Measurements from ENCODE around the gene MACROD2. TPM values are rescaled to one million over a fixed set of nuclear protein-coding genes. Genes with fewer than 3 reads are reported as not detected.

MACROD2 gene
- total RNA-seq, 2 donors from 2014 or later = 0.95 to 4.2 TPM

GRCh38 chr20:15811951-15812350, 1816.6 kb downstream of the MACROD2 start:
- ATAC-seq (ENCODE audit: insufficient number of reproducible peaks, low FRiP score, low read depth) (no peak), DNase-seq (ENCODE audit: low spot score) (no peak)
- TF ChIP-seq CTCF (IDR thresholded peaks at IDR 0.05) = no peak
- H3K4me3 ChIP-seq = no peak overlapping the region
- no peaks in the 10 kb centered on the region for H3K9me3 ChIP-seq
- H3K36me3 ChIP-seq = no peaks in the 10 kb centered on the region
- H3K27me3 ChIP-seq (replicated peaks; ENCODE audit: insufficient read depth) = no peaks in the 10 kb centered on the region
- no peak overlapping the region for H3K27ac ChIP-seq
- no peaks in the 10 kb centered on the region for H3K4me1 ChIP-seq (ENCODE audit: control insufficient read depth in 1 of 2, low read depth in 2 of 2)

- ATAC-seq (ENCODE audit: insufficient number of reproducible peaks, low FRiP score, low read depth) (no peak), DNase-seq (ENCODE audit: low spot score) (no peak)
- no peak for TF ChIP-seq CTCF (IDR thresholded peaks at IDR 0.05)
- no peak overlapping the region for H3K4me3 ChIP-seq
- H3K4me1 ChIP-seq (ENCODE audit: control insufficient read depth in 1 of 2, low read depth in 2 of 2) = no peaks in the 10 kb centered on the region
- H3K9me3 ChIP-seq = no peaks in the 10 kb centered on the region
- H3K27me3 ChIP-seq (replicated peaks; ENCODE audit: insufficient read depth) = no peaks in the 10 kb centered on the region
- H3K27ac ChIP-seq = no peak overlapping the region
- no peaks in the 10 kb centered on the region for H3K36me3 ChIP-seq
Observed at GRCh38 chr20:15812696-15813095, 1817.4 kb downstream of the MACROD2 start.

GRCh38 chr20:15814360-15814759, 1819.0 kb downstream of the MACROD2 start:
- TF ChIP-seq CTCF (IDR thresholded peaks at IDR 0.05) = no peak
- no peak overlapping the region for H3K27ac ChIP-seq
- ATAC-seq (ENCODE audit: insufficient number of reproducible peaks, low FRiP score, low read depth) = no peak

GRCh38 chr20:15814911-15815310, 1819.6 kb downstream of the MACROD2 start:
- no peaks in the 10 kb centered on the region for H3K4me1 ChIP-seq (ENCODE audit: control insufficient read depth in 1 of 2, low read depth in 2 of 2)
- H3K4me3 ChIP-seq = no peak overlapping the region
- DNase-seq (ENCODE audit: low spot score) (no peak), ATAC-seq (ENCODE audit: insufficient number of reproducible peaks, low FRiP score, low read depth) (no peak)
- H3K9me3 ChIP-seq = no peaks in the 10 kb centered on the region
- H3K27ac ChIP-seq = no peak overlapping the region
- no peaks in the 10 kb centered on the region for H3K27me3 ChIP-seq (replicated peaks; ENCODE audit: insufficient read depth)
- TF ChIP-seq CTCF (IDR thresholded peaks at IDR 0.05) = no peak
- no peaks in the 10 kb centered on the region for H3K36me3 ChIP-seq

More at GRCh38 chr20:15814360-15814759, 1819.0 kb downstream of the MACROD2 start:
- H3K36me3 ChIP-seq = no peaks in the 10 kb centered on the region
- DNase-seq (ENCODE audit: low spot score) = no peak
- H3K4me3 ChIP-seq = no peak overlapping the region
- H3K9me3 ChIP-seq = no peaks in the 10 kb centered on the region
- H3K4me1 ChIP-seq (ENCODE audit: control insufficient read depth in 1 of 2, low read depth in 2 of 2) = no peaks in the 10 kb centered on the region
- H3K27me3 ChIP-seq (replicated peaks; ENCODE audit: insufficient read depth) = no peaks in the 10 kb centered on the region

DNA sequence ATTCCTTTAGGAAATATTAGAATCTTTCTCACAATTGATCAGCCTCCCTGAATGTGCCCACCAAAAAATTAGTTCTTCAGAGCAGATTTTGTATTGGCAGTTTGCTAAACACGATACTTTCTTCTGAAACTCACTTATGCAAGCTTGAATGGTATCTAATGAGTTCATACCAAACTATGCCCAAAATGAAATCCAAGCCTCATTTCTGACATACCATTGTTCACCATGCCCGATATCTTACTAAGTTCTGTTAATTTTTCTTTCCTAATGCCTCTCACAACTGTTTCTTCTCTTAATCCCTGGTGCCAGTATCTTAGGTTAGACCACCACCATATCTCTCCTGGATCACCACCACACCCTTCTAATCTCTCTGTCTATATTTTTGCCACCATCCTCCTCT, 1822.0 kb downstream of the MACROD2 start:
- Histone ChIP-seq H3K9me3 (no peaks in the 10 kb centered on the region), H3K27me3 (replicated peaks; ENCODE audit: insufficient read depth) (no peaks in the 10 kb centered on the region), H3K4me1 (ENCODE audit: control insufficient read depth in 1 of 2, low read depth in 2 of 2) (no peaks in the 10 kb centered on the region), H3K4me3 (no peak overlapping the region), H3K27ac (no peak overlapping the region), H3K36me3 (no peaks in the 10 kb centered on the region)
- DNase-seq (ENCODE audit: low spot score) (no peak), ATAC-seq (ENCODE audit: insufficient number of reproducible peaks, low FRiP score, low read depth) (no peak)
- no peak for TF ChIP-seq CTCF (IDR thresholded peaks at IDR 0.05)
